Measurements from ENCODE around the gene TNIK. TPM values are rescaled to one million over a fixed set of nuclear protein-coding genes. Genes with fewer than 3 reads are reported as not detected.
A peak's percentile ranks its signal among the peaks of the same experiment; 100 is the strongest.
"Not testable (repeated sequence)": the region's sequence is repeated elsewhere in the genome, so short reads cannot be mapped to it uniquely, and the experiment has no call there.

TNIK gene
- polyA plus RNA-seq, 1 donor from 2014 or later, result 19.3 TPM

GRCh38 chr3:171383206-171384018, 76.8 kb downstream of the TNIK start:
- Histone ChIP-seq H3K27ac (ENCODE audit: low read length) (peak overlapping the region; percentile 78), H3F3A (ENCODE audit: insufficient read depth, low read length, poor library complexity, severe bottlenecking) (peaks cover 4% of the 10 kb centered on the region), H3K36me3 (ENCODE audit: insufficient read depth, low read length) (no peaks in the 10 kb centered on the region), H3K4me3 (ENCODE audit: low read length) (peak overlapping the region; percentile 35), H4K20me1 (ENCODE audit: insufficient read depth) (no peaks in the 10 kb centered on the region), H3K9ac (ENCODE audit: low read length) (peak overlapping the region; percentile 38), H3K27me3 (ENCODE audit: insufficient read depth, low read depth, low read length) (no peaks in the 10 kb centered on the region), H3K4me2 (ENCODE audit: low read length) (peak overlapping the region; percentile 36), H3K79me2 (replicated peaks; ENCODE audit: insufficient read depth, low read length) (peaks cover 4% of the 10 kb centered on the region), H3K9me3 (ENCODE audit: low read length) (no peaks in the 10 kb centered on the region), H3K9me2 (ENCODE audit: insufficient read depth, low read length) (no peaks in the 10 kb centered on the region), H2AFZ (ENCODE audit: low read depth, low read length) (no peak overlapping the region)
- TF ChIP-seq TAF1 (IDR thresholded peaks at IDR 0.05; ENCODE audit: low read depth) (peak; percentile 44), RAD21 (conservative IDR thresholded peaks at IDR 0.05) (no peak), EP300 (conservative IDR thresholded peaks at IDR 0.05; ENCODE audit: poor library complexity, severe bottlenecking) (peak; percentile 31), REST (IDR thresholded peaks at IDR 0.05; ENCODE audit: borderline replicate concordance) (peak; percentile 51), SMC3 (conservative IDR thresholded peaks at IDR 0.05; ENCODE audit: poor library complexity) (no peak), MXI1 (conservative IDR thresholded peaks at IDR 0.05; ENCODE audit: poor library complexity, severe bottlenecking) (no peak), EZH2 (IDR thresholded peaks at IDR 0.05; ENCODE audit: borderline replicate concordance, insufficient read depth, low read length, poor library complexity, severe bottlenecking) (no peak), POLR2AphosphoS5 (IDR thresholded peaks at IDR 0.05) (peak; percentile 33)
- TF ChIP-seq, protein P1, sequence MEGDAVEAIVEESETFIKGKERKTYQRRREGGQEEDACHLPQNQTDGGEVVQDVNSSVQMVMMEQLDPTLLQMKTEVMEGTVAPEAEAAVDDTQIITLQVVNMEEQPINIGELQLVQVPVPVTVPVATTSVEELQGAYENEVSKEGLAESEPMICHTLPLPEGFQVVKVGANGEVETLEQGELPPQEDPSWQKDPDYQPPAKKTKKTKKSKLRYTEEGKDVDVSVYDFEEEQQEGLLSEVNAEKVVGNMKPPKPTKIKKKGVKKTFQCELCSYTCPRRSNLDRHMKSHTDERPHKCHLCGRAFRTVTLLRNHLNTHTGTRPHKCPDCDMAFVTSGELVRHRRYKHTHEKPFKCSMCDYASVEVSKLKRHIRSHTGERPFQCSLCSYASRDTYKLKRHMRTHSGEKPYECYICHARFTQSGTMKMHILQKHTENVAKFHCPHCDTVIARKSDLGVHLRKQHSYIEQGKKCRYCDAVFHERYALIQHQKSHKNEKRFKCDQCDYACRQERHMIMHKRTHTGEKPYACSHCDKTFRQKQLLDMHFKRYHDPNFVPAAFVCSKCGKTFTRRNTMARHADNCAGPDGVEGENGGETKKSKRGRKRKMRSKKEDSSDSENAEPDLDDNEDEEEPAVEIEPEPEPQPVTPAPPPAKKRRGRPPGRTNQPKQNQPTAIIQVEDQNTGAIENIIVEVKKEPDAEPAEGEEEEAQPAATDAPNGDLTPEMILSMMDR (IDR thresholded peaks at IDR 0.05; ENCODE audit: poor library complexity, severe bottlenecking), result no peak

DNA sequence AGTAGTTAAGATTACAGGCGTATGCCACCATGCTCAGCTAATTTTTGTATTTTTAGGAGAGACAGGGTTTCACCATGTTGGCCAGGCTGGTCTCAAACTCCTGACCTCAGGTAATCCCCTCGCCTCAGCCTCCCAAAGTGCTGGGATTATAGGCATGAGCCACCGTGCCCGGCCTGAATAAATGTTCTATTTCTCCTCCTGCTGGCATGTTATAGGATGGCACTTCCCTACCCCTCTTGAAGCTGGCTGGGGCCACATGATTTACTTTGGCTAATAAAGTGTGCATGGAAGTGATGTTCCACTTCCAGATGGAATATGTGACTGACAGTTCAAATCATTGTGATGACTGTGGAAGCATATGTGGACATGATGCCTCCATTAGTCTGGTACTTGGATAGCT, 77.9 kb downstream of the TNIK start:
- not testable (repeated sequence) for H3K4me3 ChIP-seq (ENCODE audit: low read length); H3K4me2 ChIP-seq (ENCODE audit: low read length); H3K27ac ChIP-seq (ENCODE audit: low read length); H3K9me2 ChIP-seq (ENCODE audit: insufficient read depth, low read length); H2AFZ ChIP-seq (ENCODE audit: low read depth, low read length); H3K9ac ChIP-seq (ENCODE audit: low read length); H3K27me3 ChIP-seq (ENCODE audit: insufficient read depth, low read depth, low read length); H4K20me1 ChIP-seq (ENCODE audit: insufficient read depth); H3K79me2 ChIP-seq (replicated peaks; ENCODE audit: insufficient read depth, low read length); H3F3A ChIP-seq (ENCODE audit: insufficient read depth, low read length, poor library complexity, severe bottlenecking); H3K36me3 ChIP-seq (ENCODE audit: insufficient read depth, low read length); H3K9me3 ChIP-seq (ENCODE audit: low read length)
